H1 (cell line): ENCODE results near the gene DENND4B. TPM values are rescaled to one million over a fixed set of nuclear protein-coding genes. Genes with fewer than 3 reads are reported as not detected.

Experiments used
- SAP30 ChIP-seq: fragments of 300-600 bp; sonication (generic); IDR thresholded peaks from 2 replicates; pipeline ENCODE4 v1.7.1; 2012; ENCODE audit warnings: low read length, moderate library complexity, mild to moderate bottlenecking, inconsistent platforms; ENCODE audit not compliant: insufficient read depth, insufficient replicate concordance
- TAF7 ChIP-seq: optimal IDR thresholded peaks from 2 replicates; pipeline ENCODE3; 2011; ENCODE audit warnings: low read depth, mild to moderate bottlenecking, inconsistent platforms, low read length, moderate library complexity, borderline replicate concordance
- polyA plus RNA-seq, 7 experiments: library from polyadenylated mRNA; depleted of rRNA in 3 of 7; stranded (reverse) in 5 of 7; unstranded in 2 of 7; fragments of >200 nt in 5 of 7; fragments of 200-250 nt in 2 of 7; gene quantifications; 1 replicate in 5 of 7; 2 replicates in 1 of 7; 4 replicates in 1 of 7; pipeline versions ENCODE4 v1.2.1 to v1.2.3, GENCODE V29; 2011 to 2013; ENCODE audit warnings: missing spikeins in 2 of 7, mixed read lengths in 2 of 7
- total RNA-seq: library from RNA; stranded (reverse); fragmentation: NEBNext Ultra II Directional; extraction: Animal tissue kit (Norgen Biotek cat#: 25700); gene quantifications from 2 replicates; pipeline ENCODE4 v1.2.1, GENCODE V29; 2021
- TF ChIP-seq, protein P1 (sequence below): IDR thresholded peaks from 2 replicates; pipeline ENCODE4 v1.6.1; 2012; ENCODE audit warnings: inconsistent platforms

DENND4B gene
- total and polyA plus RNA-seq, 2 of the 8 experiments (the other 6 are each of a cell fraction or from before 2014, with no cell fraction given): 45.6 to 61.1 TPM

- TF ChIP-seq SAP30 (no peak), TAF7 (no peak)
- TF ChIP-seq, protein P1, sequence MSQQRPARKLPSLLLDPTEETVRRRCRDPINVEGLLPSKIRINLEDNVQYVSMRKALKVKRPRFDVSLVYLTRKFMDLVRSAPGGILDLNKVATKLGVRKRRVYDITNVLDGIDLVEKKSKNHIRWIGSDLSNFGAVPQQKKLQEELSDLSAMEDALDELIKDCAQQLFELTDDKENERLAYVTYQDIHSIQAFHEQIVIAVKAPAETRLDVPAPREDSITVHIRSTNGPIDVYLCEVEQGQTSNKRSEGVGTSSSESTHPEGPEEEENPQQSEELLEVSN: no peak
Observed at GRCh38 chr1:153886127-153886526, 60.4 kb downstream of the DENND4B start (continued).
